Measurements from ENCODE around the gene ZHX3. TPM values are rescaled to one million over a fixed set of nuclear protein-coding genes. Genes with fewer than 3 reads are reported as not detected.

Gene ZHX3
- polyA plus RNA-seq, 4 donors: 19.7 to 28.7 (median 25.3) TPM

GRCh38 chr20:41304424-41305079, 13.0 kb downstream of the ZHX3 start:
- no peak for DNase-seq (ENCODE audit: low read depth in 4 of 4, low spot score in 3 of 4)

DNA sequence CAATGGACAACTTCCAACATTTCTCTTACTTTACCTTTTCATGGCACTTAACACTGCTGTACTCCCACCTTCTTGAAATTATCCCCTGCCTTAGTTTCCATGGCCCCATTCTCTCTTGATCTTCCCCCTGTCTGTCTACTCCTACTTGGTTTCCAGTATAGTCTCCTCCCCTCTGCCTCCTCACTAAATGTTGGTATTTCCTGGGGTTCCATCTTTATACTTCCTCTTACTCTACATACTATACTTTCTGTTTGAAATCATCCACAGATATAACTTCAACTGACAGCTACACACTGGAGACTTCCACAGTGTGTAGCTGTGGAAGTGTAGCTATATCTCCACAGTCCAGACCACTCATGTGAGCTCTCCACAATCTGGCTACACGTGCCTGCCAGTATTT, 13.5 kb downstream of the ZHX3 start:
- no peak for DNase-seq (ENCODE audit: low read depth in 4 of 4, low spot score in 3 of 4)

DNA sequence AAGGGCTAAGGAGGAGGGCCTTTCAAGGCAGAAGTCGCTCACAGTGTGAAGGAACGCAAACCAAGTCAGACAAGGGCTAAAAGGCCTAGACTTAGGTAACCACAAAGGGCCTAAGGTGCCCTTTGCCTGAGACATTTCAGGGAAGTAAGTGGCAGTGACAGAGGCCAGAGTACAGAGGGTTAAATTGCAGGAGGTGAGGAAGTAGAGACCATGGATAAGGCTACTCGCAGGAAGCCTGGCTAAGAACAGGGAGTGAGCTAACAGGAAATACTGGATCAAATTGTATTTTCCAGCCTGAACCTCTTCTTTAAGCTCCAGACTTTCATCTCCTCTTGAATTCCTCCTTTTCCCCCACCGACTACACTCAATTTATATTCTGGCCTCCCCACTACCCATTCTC, 16.6 kb downstream of the ZHX3 start:
- DNase-seq (ENCODE audit: low read depth in 4 of 4, low spot score in 3 of 4): no peak

DNA sequence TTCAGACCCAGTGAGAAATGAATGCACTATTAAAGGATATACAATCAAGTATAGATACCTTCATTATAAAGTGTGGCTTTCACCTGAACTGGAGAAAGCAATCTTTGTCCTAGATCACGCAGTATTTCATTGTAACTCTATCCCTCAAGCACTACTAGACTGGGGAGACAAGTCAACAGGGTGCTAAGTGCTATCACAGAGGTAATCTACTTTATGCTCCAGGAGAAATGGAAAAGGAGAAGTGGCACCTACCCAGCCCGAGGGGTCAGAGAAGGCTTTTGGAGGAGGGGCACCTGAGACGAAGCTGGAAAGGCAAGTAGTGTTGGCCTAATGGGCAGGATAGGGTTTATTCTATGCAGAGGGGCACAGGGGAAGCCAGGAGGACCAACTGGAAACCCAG, 17.1 kb downstream of the ZHX3 start:
- DNase-seq (ENCODE audit: low read depth in 4 of 4, low spot score in 3 of 4): no peak

GRCh38 chr20:41299899-41300298, 17.6 kb downstream of the ZHX3 start:
- DNase-seq (ENCODE audit: low read depth in 4 of 4, low spot score in 3 of 4): no peak

DNA sequence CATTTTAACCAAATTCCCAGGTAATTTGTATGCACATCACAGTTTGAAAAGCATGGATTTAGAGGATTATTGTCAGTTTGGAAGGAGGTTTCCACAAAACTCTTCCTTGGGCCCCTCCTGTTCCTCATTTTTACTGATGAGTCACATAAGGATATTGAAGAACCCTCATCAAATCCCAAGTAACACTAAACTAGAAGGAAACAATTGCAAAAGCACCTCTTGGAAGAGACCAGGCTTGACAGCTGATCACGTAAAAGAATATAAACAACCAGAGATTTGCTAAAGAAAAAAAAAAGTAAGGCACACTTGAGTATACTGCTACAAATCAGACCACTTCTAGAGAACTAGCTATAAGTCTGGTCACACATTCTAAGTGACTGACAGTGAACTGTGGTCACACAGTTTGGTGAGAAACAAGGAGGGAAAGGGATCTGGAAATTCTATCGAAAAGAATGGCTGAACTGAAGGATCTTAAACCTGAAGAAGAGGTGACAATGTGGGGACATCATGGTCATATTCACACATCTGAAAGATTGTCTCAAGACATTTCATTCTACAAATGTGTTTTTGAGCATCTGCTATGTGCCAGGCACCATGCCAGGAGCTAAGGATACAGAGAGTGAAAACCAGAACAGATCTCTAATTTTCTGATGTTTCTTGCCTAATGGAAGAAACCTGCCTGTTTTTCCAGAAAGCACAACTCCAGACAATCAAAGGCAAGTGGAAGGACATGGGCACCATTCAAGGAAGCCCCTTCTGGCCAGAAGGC, 24.1 kb downstream of the ZHX3 start:
- DNase-seq (ENCODE audit: low read depth in 4 of 4, low spot score in 3 of 4): no peak

DNA sequence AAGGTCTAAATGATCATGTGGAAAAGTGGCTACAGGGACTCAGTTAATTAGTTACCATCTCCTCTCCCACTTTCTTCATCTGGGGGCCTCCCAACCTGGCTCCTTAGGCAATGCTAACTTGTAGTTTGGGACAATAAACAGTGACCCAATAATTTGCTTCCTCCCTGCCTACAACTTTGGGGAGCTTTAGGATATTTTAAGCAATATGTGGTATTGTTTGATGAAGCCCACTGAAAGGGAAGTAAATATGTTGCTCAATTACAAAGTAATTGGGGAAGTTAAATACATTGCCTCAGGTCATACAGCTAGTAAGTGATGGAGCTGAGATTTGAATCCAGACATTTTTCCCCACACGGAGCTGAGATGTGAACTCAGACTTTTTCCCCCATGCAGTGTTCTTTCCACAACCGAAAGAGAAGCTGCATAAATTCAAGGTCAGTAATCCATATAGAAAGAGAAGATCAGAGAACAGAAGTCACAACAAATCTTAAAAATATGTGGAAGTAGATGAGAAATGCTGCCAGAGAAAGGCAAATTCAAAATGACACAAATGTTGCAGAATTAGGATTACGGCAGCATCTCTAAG, 26.6 kb downstream of the ZHX3 start:
- no peak for DNase-seq (ENCODE audit: low read depth in 4 of 4, low spot score in 3 of 4)

DNA sequence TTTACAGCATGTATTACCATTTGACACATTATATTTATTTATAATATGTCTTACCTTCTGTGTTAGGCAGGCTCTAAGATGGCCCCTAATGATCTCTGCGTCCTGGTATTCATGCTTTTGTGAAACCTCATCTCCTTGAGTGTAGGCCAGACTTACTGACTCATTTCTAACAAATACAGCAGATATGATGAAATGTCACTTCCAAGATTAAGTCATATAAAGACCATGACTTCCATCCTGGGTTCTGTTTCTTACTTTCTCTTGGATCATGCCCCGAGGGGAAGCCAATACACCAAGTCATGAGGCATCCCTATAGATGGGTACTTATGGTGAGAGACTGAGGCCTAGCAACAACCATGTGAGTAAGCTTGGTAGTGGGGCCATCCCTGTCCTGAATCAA, 30.2 kb downstream of the ZHX3 start:
- DNase-seq (ENCODE audit: low read depth in 4 of 4, low spot score in 3 of 4): no peak

DNA sequence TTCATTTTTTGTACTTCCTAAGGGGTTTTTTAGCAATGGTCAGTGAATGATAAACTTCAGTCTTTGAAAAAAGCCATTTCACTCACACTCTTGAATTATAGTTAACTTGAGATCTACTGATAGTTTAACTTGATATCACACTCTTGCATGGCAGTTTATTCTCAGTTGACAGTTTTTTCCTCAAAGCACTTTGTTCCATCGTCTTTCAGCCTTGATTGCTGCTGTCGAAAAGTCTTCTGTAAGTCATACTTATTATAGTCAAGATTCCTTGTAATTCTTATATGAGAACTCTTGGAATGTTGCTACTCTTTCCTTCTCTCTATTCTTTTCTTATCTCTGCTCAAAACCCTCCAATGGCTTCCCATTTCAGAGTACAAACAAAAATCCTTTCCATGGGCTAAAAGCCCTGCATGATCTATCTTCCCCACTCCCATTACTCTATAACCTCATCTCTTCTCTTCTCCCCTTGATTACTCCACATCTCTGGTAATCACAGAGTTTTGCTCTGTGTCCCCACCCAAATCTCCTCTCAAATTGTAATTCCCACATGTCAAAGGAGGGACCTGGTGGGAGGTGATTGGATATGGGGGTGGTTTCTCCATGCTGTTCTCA, 31.2 kb downstream of the ZHX3 start:
- DNase-seq (ENCODE audit: low read depth in 4 of 4, low spot score in 3 of 4): no peak

DNA sequence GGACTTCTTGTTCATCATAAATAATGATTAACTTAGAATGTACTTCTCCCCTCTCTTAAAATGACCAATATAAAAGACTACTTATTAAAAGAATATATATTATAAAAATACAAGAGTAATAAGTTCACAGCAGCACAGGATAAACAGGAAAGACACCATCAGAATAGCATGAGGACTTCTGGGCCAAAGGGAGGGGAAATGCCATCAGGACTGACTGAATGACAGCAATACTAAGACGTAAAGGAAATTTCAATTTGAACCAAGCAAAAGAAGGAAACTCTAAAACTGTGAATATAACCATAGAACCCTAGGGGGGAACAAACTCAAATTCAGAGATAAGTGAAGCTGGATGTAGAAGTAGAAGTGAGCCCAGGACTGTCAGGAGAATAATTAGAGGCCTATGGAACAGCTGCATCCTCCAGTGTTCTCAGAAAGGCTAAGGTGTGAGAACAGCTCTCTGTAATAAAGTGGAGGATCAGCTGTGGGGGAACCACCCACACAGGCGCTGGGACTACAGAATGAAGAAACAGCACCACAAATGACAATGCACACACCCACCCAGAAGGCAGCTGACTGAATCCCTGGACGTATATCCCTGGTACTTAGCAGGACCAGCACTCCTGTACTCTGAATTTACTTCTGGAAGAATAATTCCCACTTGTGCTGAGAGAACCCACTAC, 37.8 kb downstream of the ZHX3 start:
- no peak for DNase-seq (ENCODE audit: low read depth in 4 of 4, low spot score in 3 of 4)

GRCh38 chr20:41278936-41279335, 38.6 kb downstream of the ZHX3 start:
- no peak for DNase-seq (ENCODE audit: low read depth in 4 of 4, low spot score in 3 of 4)

DNA sequence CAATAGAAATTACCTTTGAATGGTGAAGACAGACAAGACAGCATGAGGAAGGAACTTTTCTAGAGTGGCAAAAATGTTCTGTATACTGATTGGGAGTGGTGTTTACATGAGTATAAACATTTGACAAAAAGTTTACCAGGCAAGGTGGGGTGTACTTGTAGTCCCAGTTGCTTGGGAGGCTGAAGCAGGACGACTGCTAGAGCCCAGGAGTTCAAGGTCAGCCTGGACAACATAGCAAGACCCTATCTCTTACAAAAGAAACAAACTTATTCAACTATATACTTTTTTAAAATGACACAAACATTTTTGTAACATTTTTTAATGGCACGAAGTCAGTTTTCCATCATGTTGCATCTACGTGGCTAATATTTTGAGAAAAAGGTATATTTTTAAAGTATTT, 40.5 kb downstream of the ZHX3 start:
- no peak for DNase-seq (ENCODE audit: low read depth in 4 of 4, low spot score in 3 of 4)

DNA sequence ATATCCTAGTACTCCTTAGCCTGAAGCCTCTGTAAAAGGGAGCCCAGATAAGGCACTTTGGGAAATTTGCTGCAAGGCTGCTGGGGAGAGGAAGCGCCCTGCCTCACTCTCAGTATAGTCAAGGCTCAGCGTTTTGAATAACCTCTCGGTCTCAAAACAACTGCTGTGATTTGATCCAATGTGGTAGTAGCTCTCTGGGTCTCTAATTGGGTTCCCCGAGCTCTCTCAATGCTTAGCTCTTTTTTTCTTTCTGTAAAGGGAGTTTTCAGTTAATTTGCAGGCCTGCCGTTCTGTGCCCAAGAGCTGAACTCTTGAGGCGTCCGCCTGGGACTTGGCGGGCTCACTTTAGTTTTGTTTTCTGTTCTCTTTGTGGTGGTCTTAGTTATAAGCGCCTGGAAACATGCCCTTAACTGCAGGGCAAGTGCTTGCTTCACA, 41.2 kb downstream of the ZHX3 start:
- DNase-seq (ENCODE audit: low read depth in 4 of 4, low spot score in 3 of 4): no peak

DNA sequence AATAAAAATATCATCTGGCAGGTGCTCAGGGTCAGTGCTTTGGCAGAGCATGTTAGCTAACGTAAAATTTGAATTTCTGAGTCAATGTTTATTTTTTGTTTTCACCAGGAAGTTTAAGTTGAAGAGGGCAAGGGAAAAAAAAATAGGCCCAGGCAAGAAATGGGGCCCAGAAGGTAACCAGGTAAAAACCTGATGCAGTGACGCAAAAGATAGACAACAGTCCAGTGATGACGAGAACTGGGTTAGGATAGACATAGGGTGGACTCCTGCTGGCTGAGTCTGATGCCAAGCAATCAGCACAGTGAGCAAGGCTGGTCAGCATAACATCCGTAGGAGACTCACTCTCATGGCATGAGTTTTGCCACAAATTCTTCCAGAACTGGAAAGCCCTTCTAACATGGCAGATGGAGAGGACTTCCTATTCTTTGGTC, 42.2 kb downstream of the ZHX3 start:
- no peak for DNase-seq (ENCODE audit: low read depth in 4 of 4, low spot score in 3 of 4)

- no peak for DNase-seq (ENCODE audit: low read depth in 4 of 4, low spot score in 3 of 4)
Observed at GRCh38 chr20:41274152-41274551, 43.4 kb downstream of the ZHX3 start.

GRCh38 chr20:41273445-41273844, 44.1 kb downstream of the ZHX3 start:
- no peak for DNase-seq (ENCODE audit: low read depth in 4 of 4, low spot score in 3 of 4)

- no peak for DNase-seq (ENCODE audit: low read depth in 4 of 4, low spot score in 3 of 4)
Observed at GRCh38 chr20:41272339-41272738, 45.2 kb downstream of the ZHX3 start.

DNA sequence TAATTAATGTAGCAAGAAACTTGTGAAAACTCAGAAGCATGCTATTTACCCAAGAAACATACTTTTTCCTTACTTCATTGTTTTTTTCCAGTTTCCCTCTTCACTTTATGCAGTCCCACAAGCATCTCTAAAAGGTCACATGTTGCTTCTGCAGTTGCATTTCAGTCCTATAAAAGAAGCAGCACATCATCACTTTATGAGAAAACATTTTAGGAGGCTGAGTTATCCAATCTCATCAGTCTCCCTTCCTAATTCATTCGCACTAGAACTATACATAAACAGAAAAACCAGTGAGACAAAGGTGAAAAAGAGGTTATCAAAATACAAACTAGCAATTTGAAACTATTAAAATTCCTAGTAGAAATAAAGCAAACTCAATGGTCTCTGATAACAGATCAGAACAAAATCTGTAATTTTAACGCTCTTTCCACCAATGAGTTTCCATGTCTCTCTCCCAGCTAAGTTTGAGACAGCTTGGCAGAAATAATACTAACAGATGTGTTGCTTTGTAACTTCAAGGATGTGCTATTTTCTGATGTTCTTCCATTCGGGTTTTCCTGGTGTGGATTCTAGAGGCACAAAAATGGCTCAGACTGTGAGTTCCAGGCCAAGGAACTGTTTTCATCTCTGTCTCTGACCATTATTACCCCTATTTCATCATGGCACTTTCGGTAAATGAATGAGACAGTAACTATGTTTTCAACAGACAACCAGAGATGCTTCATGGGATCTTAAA, 48.4 kb downstream of the ZHX3 start:
- DNase-seq (ENCODE audit: low read depth in 4 of 4, low spot score in 3 of 4): no peak

- DNase-seq (ENCODE audit: low read depth in 4 of 4, low spot score in 3 of 4): no peak
Observed at GRCh38 chr20:41268402-41268801, 49.1 kb downstream of the ZHX3 start.

GRCh38 chr20:41265938-41266337, 51.6 kb downstream of the ZHX3 start:
- no peak for DNase-seq (ENCODE audit: low read depth in 4 of 4, low spot score in 3 of 4)

Measured in right renal pelvis (tissue), 4 donors.